IPS DF 4.7 (cell line): ENCODE data around the gene AK8.
"Not testable (repeated sequence)": the region's sequence is repeated elsewhere in the genome, so short reads cannot be mapped to it uniquely, and the experiment has no call there.

ENCODE experiments used
- DNase-seq: peaks from one replicate; pipeline ENCODE4 v3.0.0-alpha.2; 2013; ENCODE audit warnings: low spot score; ENCODE audit errors: extremely low read depth

The AK8 gene

GRCh38 chr9:132774886-132775285, 103.2 kb downstream of the AK8 start:
- no peak for DNase-seq

GRCh38 chr9:132773764-132774339, 104.2 kb downstream of the AK8 start:
- DNase-seq: no peak

- no peak for DNase-seq
Observed at GRCh38 chr9:132773093-132773492, 105.0 kb downstream of the AK8 start.

- not testable (repeated sequence) for DNase-seq
Observed at GRCh38 chr9:132771752-132772151, 106.3 kb downstream of the AK8 start.

- no peak for DNase-seq
Observed at GRCh38 chr9:132770770-132771310, 107.2 kb downstream of the AK8 start.

- DNase-seq: no peak
Observed at GRCh38 chr9:132769906-132770769, 107.9 kb downstream of the AK8 start.

- peak; percentile 36 for DNase-seq
Observed at GRCh38 chr9:132768932-132769905, 108.9 kb downstream of the AK8 start.

- DNase-seq: no peak
Observed at GRCh38 chr9:132763574-132763973, 114.5 kb downstream of the AK8 start.

GRCh38 chr9:132762896-132763295, 115.2 kb downstream of the AK8 start:
- DNase-seq: no peak

GRCh38 chr9:132761602-132762001, 116.5 kb downstream of the AK8 start:
- no peak for DNase-seq

- DNase-seq: no peak
Observed at GRCh38 chr9:132760057-132760456, 118.0 kb downstream of the AK8 start.

- DNase-seq: no peak
Observed at GRCh38 chr9:132757016-132757415, 121.1 kb downstream of the AK8 start.

- DNase-seq: no peak
Observed at GRCh38 chr9:132756214-132756845, 121.8 kb downstream of the AK8 start.

GRCh38 chr9:132755096-132755495, 123.0 kb downstream of the AK8 start:
- no peak for DNase-seq

- DNase-seq: no peak
Observed at GRCh38 chr9:132754236-132754635, 123.8 kb downstream of the AK8 start.

- DNase-seq: no peak
Observed at GRCh38 chr9:132753593-132753880, 124.5 kb downstream of the AK8 start.

- DNase-seq: no peak
Observed at GRCh38 chr9:132752877-132753592, 125.0 kb downstream of the AK8 start.

GRCh38 chr9:132750668-132751067, 127.4 kb downstream of the AK8 start:
- DNase-seq: no peak

- no peak for DNase-seq
Observed at GRCh38 chr9:132749306-132749705, 128.8 kb downstream of the AK8 start.

- no peak for DNase-seq
Observed at GRCh38 chr9:132748450-132748849, 129.6 kb downstream of the AK8 start.
